Right ventricle myocardium superior (tissue), 1 donor: ENCODE data around the gene PBX2. TPM values are rescaled to one million over a fixed set of nuclear protein-coding genes. Genes with fewer than 3 reads are reported as not detected.
A peak's percentile ranks its signal among the peaks of the same experiment; 100 is the strongest.
"Not testable (repeated sequence)": the region's sequence is repeated elsewhere in the genome, so short reads cannot be mapped to it uniquely, and the experiment has no call there.

ENCODE experiments used
- ATAC-seq: fragments of 200-7000 bp; cut with Tn5 transposase; one replicate; pipeline ENCODE4 v1.9.1; 2020; ENCODE audit warnings: mild to moderate bottlenecking; ENCODE audit not compliant: poor library complexity
- DNase-seq: peaks from one replicate; pipeline ENCODE4 v3.0.0-alpha.2; 2020
- intact Hi-C: fragments of 100-400 bp; cut with DNase I; formaldehyde crosslinking; loops from one replicate; pipeline ENCODE4 v1.11.2; 2022
- total RNA-seq: library from RNA; stranded (reverse); fragmentation: NEBNext Ultra II Directional; extraction: Animal tissue kit (Norgen Biotek cat#: 25700); gene quantifications from one replicate; pipeline ENCODE4 v1.2.1, GENCODE V29; 2021
- donor health status: DM: no; HTN: yes; CAD: no; lungs with severe emphysema.

The PBX2 gene
- total RNA-seq, 1 donor from 2014 or later, result 39.1 TPM

- intact Hi-C loops, result no loop called here
- no peak for DNase-seq
- ATAC-seq, result no peak
These were observed 31.9 kb downstream of the PBX2 start for GRCh38 chr6:32158052-32158451.

GRCh38 chr6:32156891-32157290, 33.1 kb downstream of the PBX2 start:
- DNase-seq, result no peak
- no peak for ATAC-seq
- intact Hi-C loops, result no loop called here

GRCh38 chr6:32154514-32155161, 35.4 kb downstream of the PBX2 start:
- DNase-seq, result peak; percentile 73
- intact Hi-C loops, result no loop called here
- ATAC-seq, result peak; percentile 79

GRCh38 chr6:32153564-32154513, 36.2 kb downstream of the PBX2 start, which contains the start of gene PPT2:
Gene PPT2, plus strand, starts transcription at chr6:32154141. Its CDS starts 454 bp downstream, at chr6:32154595.
- intact Hi-C loops, result no loop called here
- DNase-seq (peak; percentile 93), ATAC-seq (peak; percentile 92)

- intact Hi-C loops, result no loop called here
- peak; percentile 30 for ATAC-seq
- peak; percentile 42 for DNase-seq
These were observed 37.0 kb downstream of the PBX2 start for GRCh38 chr6:32152769-32153563.

- DNase-seq (no peak), ATAC-seq (no peak)
- intact Hi-C loops, result no loop called here
These were observed 37.9 kb downstream of the PBX2 start, which contains the start of gene PRRT1 for GRCh38 chr6:32151863-32152768. Gene PRRT1, minus strand, starts transcription at chr6:32151939. Its CDS starts 112 bp downstream, at chr6:32151827.

- ATAC-seq (no peak), DNase-seq (no peak)
- intact Hi-C loops, result no loop called here
These were observed 38.7 kb downstream of the PBX2 start for GRCh38 chr6:32151181-32151862.

GRCh38 chr6:32149932-32150870, 39.8 kb downstream of the PBX2 start:
- intact Hi-C loops, result no loop called here
- no peak for ATAC-seq
- no peak for DNase-seq

GRCh38 chr6:32149092-32149755, 40.8 kb downstream of the PBX2 start:
- peak; percentile 45 for DNase-seq
- no peak for ATAC-seq
- intact Hi-C loops, result no loop called here

- ATAC-seq, result peak; percentile 62
- peak; percentile 76 for DNase-seq
- intact Hi-C loops, result no loop called here
These were observed 41.5 kb downstream of the PBX2 start for GRCh38 chr6:32148289-32149091.

GRCh38 chr6:32147401-32148132, 42.4 kb downstream of the PBX2 start:
- DNase-seq, result no peak
- ATAC-seq, result no peak
- intact Hi-C loops, result no loop called here

- ATAC-seq, result no peak
- no peak for DNase-seq
- intact Hi-C loops, result no loop called here
These were observed 43.3 kb downstream of the PBX2 start for GRCh38 chr6:32146687-32147086.

GRCh38 chr6:32146287-32146686, 43.7 kb downstream of the PBX2 start:
- no peak for ATAC-seq
- intact Hi-C loops, result no loop called here
- no peak for DNase-seq

GRCh38 chr6:32144238-32144637, 45.8 kb downstream of the PBX2 start:
- ATAC-seq, intact Hi-C loops, DNase-seq: not testable (repeated sequence)
